Suprapubic skin (tissue), 3 donors: ENCODE data around the gene MCL1.

Experiments used
- EP300 ChIP-seq: sonication (generic); formaldehyde crosslinking; IDR thresholded peaks from one replicate; pipeline ENCODE4 v1.6.1; 2017; ENCODE audit warnings: antibody characterized with exemption
- TF ChIP-seq, protein P1 (sequence below), 2 donors: fragments of 200-600 bp in 1 of 2; fragments of 450-650 bp in 1 of 2; sonication (generic) in 1 of 2; IDR thresholded peaks; one replicate each; pipeline ENCODE4 v1.5.1; 2016 to 2019; ENCODE audit warnings: antibody characterized with exemption in 2 of 2, mild to moderate bottlenecking in 1 of 2, moderate library complexity in 1 of 2

DNA sequence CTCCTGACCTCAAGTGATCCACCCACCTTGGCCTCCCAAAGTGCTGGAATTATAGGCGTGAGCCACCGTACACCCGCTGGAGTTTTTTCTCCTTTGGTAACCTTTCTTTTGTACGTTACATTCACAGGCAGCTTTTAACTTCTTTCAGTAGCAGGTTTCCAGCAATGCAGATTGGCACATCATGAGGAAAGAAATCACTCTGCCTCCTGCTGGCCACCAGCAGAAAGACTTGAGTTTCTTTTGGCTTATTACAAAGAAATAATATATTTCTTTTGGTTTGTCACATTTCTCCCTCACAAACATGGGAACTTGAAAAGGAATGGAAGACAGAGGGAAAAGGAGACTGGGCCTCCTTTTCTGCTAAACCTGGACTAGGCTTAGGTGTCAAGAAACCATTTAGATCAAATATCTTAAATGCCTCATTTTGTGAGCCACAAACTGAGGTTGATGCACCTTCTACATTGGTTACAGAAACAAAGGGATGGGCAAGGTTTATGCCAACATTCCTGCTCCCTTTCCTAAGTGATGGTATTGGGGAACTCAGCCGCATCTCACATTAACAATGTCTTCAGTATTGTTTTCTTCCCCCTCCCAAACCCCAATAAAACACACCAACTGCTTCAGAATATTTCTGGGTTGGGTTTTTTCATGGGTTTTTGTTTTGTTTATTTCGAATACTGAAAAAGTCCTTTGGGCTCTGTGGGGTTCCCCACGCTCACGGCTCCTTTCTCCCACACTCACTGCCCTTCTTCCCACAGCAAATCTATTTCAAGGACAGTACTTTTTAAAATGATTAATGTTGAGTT is 42.3 kb upstream of the MCL1 start:
- TF ChIP-seq, protein P1, sequence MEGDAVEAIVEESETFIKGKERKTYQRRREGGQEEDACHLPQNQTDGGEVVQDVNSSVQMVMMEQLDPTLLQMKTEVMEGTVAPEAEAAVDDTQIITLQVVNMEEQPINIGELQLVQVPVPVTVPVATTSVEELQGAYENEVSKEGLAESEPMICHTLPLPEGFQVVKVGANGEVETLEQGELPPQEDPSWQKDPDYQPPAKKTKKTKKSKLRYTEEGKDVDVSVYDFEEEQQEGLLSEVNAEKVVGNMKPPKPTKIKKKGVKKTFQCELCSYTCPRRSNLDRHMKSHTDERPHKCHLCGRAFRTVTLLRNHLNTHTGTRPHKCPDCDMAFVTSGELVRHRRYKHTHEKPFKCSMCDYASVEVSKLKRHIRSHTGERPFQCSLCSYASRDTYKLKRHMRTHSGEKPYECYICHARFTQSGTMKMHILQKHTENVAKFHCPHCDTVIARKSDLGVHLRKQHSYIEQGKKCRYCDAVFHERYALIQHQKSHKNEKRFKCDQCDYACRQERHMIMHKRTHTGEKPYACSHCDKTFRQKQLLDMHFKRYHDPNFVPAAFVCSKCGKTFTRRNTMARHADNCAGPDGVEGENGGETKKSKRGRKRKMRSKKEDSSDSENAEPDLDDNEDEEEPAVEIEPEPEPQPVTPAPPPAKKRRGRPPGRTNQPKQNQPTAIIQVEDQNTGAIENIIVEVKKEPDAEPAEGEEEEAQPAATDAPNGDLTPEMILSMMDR (IDR thresholded peaks at IDR 0.05), result peak; percentile 49 to 59
- no peak for TF ChIP-seq EP300
